ENCODE data around the gene LSS.

GRCh38 chr21:46180778-46181391, 47.7 kb downstream of the LSS start:
- no peak for TF ChIP-seq CTCF (conservative IDR thresholded peaks at IDR 0.05; ENCODE audit: low read length)
- no peak for TF ChIP-seq EZH2phosphoT487 (IDR thresholded peaks at IDR 0.05; ENCODE audit: borderline replicate concordance)
